CD4-positive, alpha-beta T cell treated with Interleukin-4 for 1 hour (primary cell): ENCODE measurements around the gene DLD.
"Not testable (repeated sequence)": the region's sequence is repeated elsewhere in the genome, so short reads cannot be mapped to it uniquely, and the experiment has no call there.

Experiments
- DNase-seq, 2 donors: peaks; one replicate each; pipeline ENCODE4 v3.0.0-alpha.2; 2020 to 2022

Gene DLD

GRCh38 chr7:107917763-107918651 is 27.0 kb downstream of the DLD start:
- no peak for DNase-seq

- no peak for DNase-seq
These were observed 28.0 kb downstream of the DLD start for GRCh38 chr7:107918948-107919347.

GRCh38 chr7:107920048-107920772 is 29.2 kb downstream of the DLD start:
- no peak for DNase-seq

GRCh38 chr7:107921826-107922225 is 30.8 kb downstream of the DLD start:
- not testable (repeated sequence) for DNase-seq

- no peak for DNase-seq
These were observed 31.9 kb downstream of the DLD start for GRCh38 chr7:107922886-107923285.

- peak in 1 of 2 donors; percentile 18 for DNase-seq
These were observed 34.0 kb downstream of the DLD start for GRCh38 chr7:107924841-107925504.

- DNase-seq: no peak
These were observed 35.5 kb downstream of the DLD start for GRCh38 chr7:107926481-107926880.

- DNase-seq: no peak
These were observed 40.9 kb downstream of the DLD start for GRCh38 chr7:107931740-107932515.

- no peak for DNase-seq
These were observed 41.8 kb downstream of the DLD start for GRCh38 chr7:107932805-107933204.

- DNase-seq: no peak
These were observed 42.5 kb downstream of the DLD start for GRCh38 chr7:107933386-107934013.

GRCh38 chr7:107934991-107935770 is 44.2 kb downstream of the DLD start:
- no peak for DNase-seq

GRCh38 chr7:107936312-107936711 is 45.3 kb downstream of the DLD start:
- DNase-seq: no peak

- no peak for DNase-seq
These were observed 46.5 kb downstream of the DLD start for GRCh38 chr7:107937531-107937930.

GRCh38 chr7:107938456-107939250 is 47.7 kb downstream of the DLD start:
- DNase-seq: no peak

- DNase-seq: no peak
These were observed 48.8 kb downstream of the DLD start for GRCh38 chr7:107939573-107940489.

GRCh38 chr7:107940951-107941350 is 50.0 kb downstream of the DLD start:
- no peak for DNase-seq

- DNase-seq: no peak
These were observed 52.0 kb downstream of the DLD start for GRCh38 chr7:107943018-107943417.

- DNase-seq: no peak
These were observed 53.6 kb downstream of the DLD start for GRCh38 chr7:107944411-107945169.

GRCh38 chr7:107945332-107945731 is 54.3 kb downstream of the DLD start:
- DNase-seq: no peak
